Smooth muscle cell (in vitro differentiated cells): ENCODE measurements around the gene LPA. TPM values are rescaled to one million over a fixed set of nuclear protein-coding genes. Genes with fewer than 3 reads are reported as not detected.
"Not testable (repeated sequence)": the region's sequence is repeated elsewhere in the genome, so short reads cannot be mapped to it uniquely, and the experiment has no call there.

Source experiments
- DNase-seq: peaks from one replicate; lab custom pipeline; 2025; ENCODE audit not compliant: unreplicated experiment; lab: John Stamatoyannopoulos, UW
- H2AFZ ChIP-seq: fragments of 200-600 bp; sonication (generic); 2 replicates; pipeline ENCODE4 v1.6.0; 2016; ENCODE audit warnings: antibody characterized with exemption, low read depth, mild to moderate bottlenecking
- H3F3A ChIP-seq: fragments of 200-600 bp; sonication (generic); 2 replicates; pipeline ENCODE4 v1.6.0; 2017; ENCODE audit warnings: antibody characterized with exemption, low read depth
- H3K27ac ChIP-seq: fragments of 200-600 bp; sonication (generic); 2 replicates; pipeline ENCODE4 v1.5.1; 2016; ENCODE audit warnings: low read depth, mild to moderate bottlenecking
- H3K27me3 ChIP-seq: fragments of 200-600 bp; sonication (generic); 2 replicates; pipeline ENCODE4 v1.6.1; 2016; ENCODE audit warnings: low read depth, mild to moderate bottlenecking
- H3K36me3 ChIP-seq: fragments of 200-600 bp; sonication (generic); 2 replicates; pipeline ENCODE4 v1.5.1; 2016; ENCODE audit warnings: low read depth
- H3K4me1 ChIP-seq: fragments of 200-600 bp; sonication (generic); 2 replicates; pipeline ENCODE4 v1.5.1; 2016; ENCODE audit warnings: low read depth
- H3K4me2 ChIP-seq: fragments of 200-600 bp; sonication (generic); 2 replicates; pipeline ENCODE4 v1.6.0; 2016; ENCODE audit warnings: mild to moderate bottlenecking
- H3K4me3 ChIP-seq: fragments of 200-600 bp; sonication (generic); 2 replicates; pipeline ENCODE4 v1.5.1; 2016; ENCODE audit warnings: mild to moderate bottlenecking
- H3K79me2 ChIP-seq: fragments of 200-600 bp; sonication (generic); 2 replicates; pipeline ENCODE4 v1.6.0; 2016; ENCODE audit warnings: low read depth, mild to moderate bottlenecking
- H3K9ac ChIP-seq: fragments of 200-600 bp; sonication (generic); 2 replicates; pipeline ENCODE4 v1.6.0; 2016; ENCODE audit warnings: low read depth
- H3K9me3 ChIP-seq: fragments of 200-600 bp; sonication (generic); replicated peaks from 2 replicates; pipeline ENCODE4 v1.5.1; 2016; ENCODE audit warnings: low read depth
- H4K20me1 ChIP-seq: fragments of 200-600 bp; sonication (generic); 2 replicates; pipeline ENCODE4 v1.6.0; 2016; ENCODE audit warnings: low read depth
- WGBS: methylation state at CpG from one replicate; pipeline ENCODE4 v1.1.7; 2016; ENCODE audit warnings: low lambda C conversion rate; 5-methylcytosine and 5-hydroxymethylcytosine counted together
- polyA plus RNA-seq: library from polyadenylated mRNA; unstranded; fragments of >200 nt; fragmentation: Nextera tagmentation; extraction: Ambion mirVana; gene quantifications from 2 replicates; pipeline ENCODE4 v1.2.1, GENCODE V29; 2016
- total RNA-seq: library from RNA; depleted of rRNA; stranded (reverse); fragments of >200 nt; gene quantifications from 2 replicates; pipeline ENCODE4 v1.2.3, GENCODE V29; 2014
- TF ChIP-seq, protein P1 (sequence below): fragments of 200-600 bp; sonication (generic); IDR thresholded peaks from 2 replicates; pipeline ENCODE4 v1.5.1; 2017; ENCODE audit warnings: borderline replicate concordance, mild to moderate bottlenecking, antibody characterized with exemption; ENCODE audit not compliant: insufficient read depth, poor library complexity, severe bottlenecking

Gene LPA
- total and polyA plus RNA-seq, 2 experiments from 2014 or later: not detected

DNA sequence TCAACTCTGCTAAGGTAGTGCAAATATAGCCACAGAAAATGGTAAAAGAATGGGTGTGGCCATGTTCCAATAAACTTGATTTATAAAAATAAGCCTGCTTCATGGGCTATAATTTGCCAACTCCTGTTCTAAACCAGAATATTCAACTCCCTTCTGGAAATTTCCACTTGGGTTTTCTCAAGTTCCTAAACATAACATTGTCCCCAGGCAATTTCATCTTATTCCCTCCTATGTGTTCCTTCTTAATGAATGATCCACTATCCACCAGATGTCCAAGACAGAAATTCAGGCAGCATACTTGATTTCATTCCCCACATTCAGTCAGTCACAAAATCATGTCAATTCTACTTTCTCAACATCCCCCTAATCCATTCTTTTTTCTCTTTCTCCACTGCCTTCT is 30.9 kb upstream of the LPA start:
- DNase-seq, H3K4me3 ChIP-seq, H4K20me1 ChIP-seq: not testable (repeated sequence)

DNA sequence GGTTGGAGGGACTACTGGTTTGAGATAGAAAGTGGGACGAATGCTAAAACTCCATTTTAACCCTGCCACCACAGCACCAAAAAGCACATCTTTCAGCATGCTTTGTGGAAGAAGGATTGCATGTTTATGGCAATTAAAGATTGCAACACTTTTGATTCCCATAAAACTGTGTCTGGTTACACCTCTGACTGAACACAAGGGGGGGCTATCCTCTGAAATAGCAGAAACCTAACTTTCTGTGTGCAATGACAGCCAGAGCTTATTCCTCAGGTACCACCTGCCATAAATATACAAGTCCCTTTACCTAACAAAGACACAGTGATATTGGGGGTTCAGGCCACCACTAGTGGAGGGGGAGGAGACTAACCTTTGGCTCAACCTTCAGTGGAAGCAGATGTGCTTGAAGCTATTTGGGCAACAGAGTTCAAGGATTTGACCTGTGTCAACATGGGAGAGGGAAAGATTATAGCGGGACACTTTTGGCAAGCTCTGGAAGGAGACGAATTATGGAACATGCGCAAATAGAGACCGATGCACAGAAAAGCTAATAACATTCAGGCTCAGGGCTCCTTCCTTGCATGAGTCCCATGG is 28.4 kb upstream of the LPA start:
- H3K4me3 ChIP-seq: no peak overlapping the region
- 85% methylated on average over 5 of the region's 5 CpGs for WGBS
- H3K4me1 ChIP-seq: no peaks in the 10 kb centered on the region
- H3K4me2 ChIP-seq: no peak overlapping the region
- no peak overlapping the region for H3K9ac ChIP-seq
- no peaks in the 10 kb centered on the region for H3K36me3 ChIP-seq
- TF ChIP-seq, protein P1, sequence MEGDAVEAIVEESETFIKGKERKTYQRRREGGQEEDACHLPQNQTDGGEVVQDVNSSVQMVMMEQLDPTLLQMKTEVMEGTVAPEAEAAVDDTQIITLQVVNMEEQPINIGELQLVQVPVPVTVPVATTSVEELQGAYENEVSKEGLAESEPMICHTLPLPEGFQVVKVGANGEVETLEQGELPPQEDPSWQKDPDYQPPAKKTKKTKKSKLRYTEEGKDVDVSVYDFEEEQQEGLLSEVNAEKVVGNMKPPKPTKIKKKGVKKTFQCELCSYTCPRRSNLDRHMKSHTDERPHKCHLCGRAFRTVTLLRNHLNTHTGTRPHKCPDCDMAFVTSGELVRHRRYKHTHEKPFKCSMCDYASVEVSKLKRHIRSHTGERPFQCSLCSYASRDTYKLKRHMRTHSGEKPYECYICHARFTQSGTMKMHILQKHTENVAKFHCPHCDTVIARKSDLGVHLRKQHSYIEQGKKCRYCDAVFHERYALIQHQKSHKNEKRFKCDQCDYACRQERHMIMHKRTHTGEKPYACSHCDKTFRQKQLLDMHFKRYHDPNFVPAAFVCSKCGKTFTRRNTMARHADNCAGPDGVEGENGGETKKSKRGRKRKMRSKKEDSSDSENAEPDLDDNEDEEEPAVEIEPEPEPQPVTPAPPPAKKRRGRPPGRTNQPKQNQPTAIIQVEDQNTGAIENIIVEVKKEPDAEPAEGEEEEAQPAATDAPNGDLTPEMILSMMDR: no peak
- no peak overlapping the region for H3K27ac ChIP-seq
- no peaks in the 10 kb centered on the region for H3F3A ChIP-seq
- H3K27me3 ChIP-seq: no peaks in the 10 kb centered on the region
- H4K20me1 ChIP-seq: no peaks in the 10 kb centered on the region
- H3K9me3 ChIP-seq: no peaks in the 10 kb centered on the region
- H2AFZ ChIP-seq: no peak overlapping the region
- H3K79me2 ChIP-seq: no peaks in the 10 kb centered on the region
- no peak for DNase-seq

More for the DNA sequence above, 30.9 kb upstream of the LPA start:
- not testable (repeated sequence) for H3F3A ChIP-seq, H2AFZ ChIP-seq, H3K4me2 ChIP-seq, H3K9ac ChIP-seq, H3K9me3 ChIP-seq, H3K36me3 ChIP-seq, H3K4me1 ChIP-seq, H3K27me3 ChIP-seq, H3K79me2 ChIP-seq, H3K27ac ChIP-seq

DNA sequence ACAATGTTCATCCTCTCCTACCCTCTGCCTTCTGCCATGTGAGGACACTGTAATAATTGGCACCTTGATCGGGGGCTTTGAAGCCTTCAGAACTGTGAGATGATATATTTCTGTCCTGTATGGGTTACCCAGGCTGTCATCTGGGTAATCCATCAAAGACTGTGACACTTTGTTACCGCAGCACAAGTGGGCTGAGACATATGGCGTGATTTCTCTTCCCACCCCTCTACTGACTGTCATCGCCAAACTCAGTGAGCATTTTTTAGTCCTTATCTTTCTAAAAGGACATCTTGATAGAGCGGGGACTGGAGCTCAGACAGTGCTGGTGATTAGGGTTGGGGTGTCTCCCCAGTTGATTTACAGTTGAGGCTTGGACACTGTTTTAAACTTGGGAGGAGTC is 27.5 kb upstream of the LPA start:
- Histone ChIP-seq H3K9me3 (no peaks in the 10 kb centered on the region), H3K4me3 (no peak overlapping the region), H2AFZ (no peak overlapping the region), H3K36me3 (no peaks in the 10 kb centered on the region), H3K4me1 (no peaks in the 10 kb centered on the region), H4K20me1 (no peaks in the 10 kb centered on the region), H3K4me2 (no peak overlapping the region), H3F3A (no peaks in the 10 kb centered on the region), H3K27ac (no peak overlapping the region), H3K27me3 (no peaks in the 10 kb centered on the region), H3K79me2 (no peaks in the 10 kb centered on the region), H3K9ac (no peak overlapping the region)
- DNase-seq: no peak
- 89% methylated on average over 5 of the region's 5 CpGs for WGBS
- TF ChIP-seq, protein P1: no peak

DNA sequence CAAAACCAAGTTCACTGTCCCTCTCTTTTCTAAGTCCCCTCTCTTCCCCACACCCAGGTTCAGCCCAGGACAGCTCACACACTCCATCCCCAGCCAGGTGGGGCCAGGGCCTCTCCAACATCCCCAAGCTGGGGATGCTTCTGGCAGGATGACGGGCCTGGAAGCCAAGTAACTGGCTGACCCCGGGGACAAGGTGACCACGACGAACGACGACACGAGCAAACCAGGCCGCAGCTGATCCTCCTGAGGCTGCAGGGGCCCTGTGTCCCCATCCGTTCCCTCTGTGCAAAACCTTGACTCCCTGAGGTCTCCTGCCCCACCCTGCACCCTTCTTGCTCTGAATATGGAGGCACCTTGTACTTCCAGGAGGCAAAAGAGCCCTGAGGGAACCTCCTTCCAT is 26.4 kb upstream of the LPA start:
- H3K27ac ChIP-seq: no peak overlapping the region
- H3K4me1 ChIP-seq: no peaks in the 10 kb centered on the region
- TF ChIP-seq, protein P1: no peak
- no peaks in the 10 kb centered on the region for H3F3A ChIP-seq
- no peaks in the 10 kb centered on the region for H3K27me3 ChIP-seq
- H3K9me3 ChIP-seq: no peaks in the 10 kb centered on the region
- H3K4me3 ChIP-seq: no peak overlapping the region
- no peak overlapping the region for H3K4me2 ChIP-seq
- no peak overlapping the region for H2AFZ ChIP-seq
- WGBS: 95% methylated on average over 9 of the region's 9 CpGs
- no peaks in the 10 kb centered on the region for H3K79me2 ChIP-seq
- H3K9ac ChIP-seq: no peak overlapping the region
- H4K20me1 ChIP-seq: no peaks in the 10 kb centered on the region
- no peaks in the 10 kb centered on the region for H3K36me3 ChIP-seq
- no peak for DNase-seq
